UCSD-AML1 (cell line): ENCODE data around the gene PAQR5.
"Not testable (repeated sequence)": the region's sequence is repeated elsewhere in the genome, so short reads cannot be mapped to it uniquely, and the experiment has no call there.

Experiments used
- DNase-seq: peaks from one replicate; lab custom pipeline; 2025; ENCODE audit not compliant: unreplicated experiment; lab: John Stamatoyannopoulos, UW

PAQR5 gene

DNA sequence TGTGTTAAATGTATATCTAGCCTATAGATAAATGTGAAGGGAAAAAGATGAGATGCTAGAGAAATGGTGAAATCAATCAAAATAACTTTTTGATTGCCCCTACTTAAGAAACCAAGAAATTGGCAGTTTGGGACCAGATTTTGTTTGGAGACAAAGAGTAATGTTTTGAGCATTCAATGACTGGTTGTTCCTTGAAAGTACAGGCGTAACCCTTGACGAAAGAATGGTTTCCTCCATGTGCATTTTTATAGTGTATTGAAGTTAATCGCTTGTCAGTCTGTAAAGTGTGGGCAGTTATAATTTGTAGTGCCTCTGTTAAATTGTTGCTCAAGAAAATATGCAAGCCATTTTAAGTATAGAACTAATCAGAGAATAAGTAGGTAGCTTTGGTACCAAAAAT, 116.7 kb downstream of the PAQR5 start:
- no peak for DNase-seq

DNA sequence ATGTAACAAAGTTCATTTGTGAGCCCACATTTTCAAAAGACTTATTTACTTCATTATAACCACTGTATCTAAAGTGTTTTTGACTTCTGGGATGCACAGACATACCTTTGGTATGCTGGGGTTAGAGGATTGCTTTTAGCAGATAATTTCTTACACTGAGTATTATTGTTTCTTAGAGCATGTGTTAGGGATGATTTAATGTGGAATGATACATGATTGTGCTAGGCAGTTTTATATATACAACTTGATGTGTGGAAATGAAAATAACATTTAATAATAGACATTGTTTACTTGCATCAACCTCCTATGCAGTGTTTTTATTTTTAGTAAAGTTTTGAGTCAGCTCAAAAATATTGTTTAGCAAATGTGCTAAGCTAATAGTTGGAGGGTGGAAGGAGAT, 118.9 kb downstream of the PAQR5 start:
- DNase-seq = no peak

DNA sequence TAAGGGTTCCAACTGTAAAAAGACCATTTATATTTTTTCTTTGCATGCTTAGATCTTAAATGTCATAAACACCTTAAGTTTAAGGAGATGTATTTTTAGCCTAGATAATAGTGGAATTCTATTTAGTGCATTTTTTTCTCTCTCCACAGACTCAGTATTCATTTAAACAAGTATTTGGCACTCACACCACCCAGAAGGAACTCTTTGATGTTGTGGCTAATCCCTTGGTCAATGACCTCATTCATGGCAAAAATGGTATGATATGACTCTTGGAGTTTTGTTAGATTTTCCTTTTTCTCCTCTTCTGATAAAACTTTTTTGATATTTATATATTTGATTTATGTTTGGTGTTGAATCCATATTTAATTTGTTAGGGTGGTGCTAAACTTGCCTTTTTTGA, 122.8 kb downstream of the PAQR5 start:
- no peak for DNase-seq

DNA sequence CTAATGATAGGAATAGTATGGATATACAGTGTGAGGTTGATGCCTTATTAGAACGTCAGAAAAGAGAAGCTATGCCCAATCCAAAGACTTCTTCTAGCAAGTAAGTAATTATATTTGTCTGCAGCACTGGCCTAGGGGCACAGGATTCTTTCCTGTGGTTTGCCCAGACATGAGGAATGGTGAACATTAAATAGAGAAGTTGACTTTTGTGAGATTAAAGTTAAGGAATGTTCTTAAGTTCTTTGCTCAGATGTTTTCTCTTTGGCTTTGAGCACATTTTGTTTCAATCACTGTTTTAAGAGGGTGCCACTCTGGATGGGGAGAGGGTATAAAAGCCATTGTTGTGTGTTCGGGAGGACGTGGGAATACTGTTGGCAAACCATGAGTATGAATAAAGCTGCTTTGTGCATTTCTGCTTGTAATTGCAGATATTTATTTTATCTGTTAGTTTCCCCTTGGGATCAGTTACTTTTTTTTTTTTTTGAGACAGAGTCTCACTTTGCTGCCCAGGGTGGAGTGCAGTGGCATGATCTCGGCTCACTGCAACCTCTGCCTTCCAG, 123.7 kb downstream of the PAQR5 start:
- no peak for DNase-seq

DNA sequence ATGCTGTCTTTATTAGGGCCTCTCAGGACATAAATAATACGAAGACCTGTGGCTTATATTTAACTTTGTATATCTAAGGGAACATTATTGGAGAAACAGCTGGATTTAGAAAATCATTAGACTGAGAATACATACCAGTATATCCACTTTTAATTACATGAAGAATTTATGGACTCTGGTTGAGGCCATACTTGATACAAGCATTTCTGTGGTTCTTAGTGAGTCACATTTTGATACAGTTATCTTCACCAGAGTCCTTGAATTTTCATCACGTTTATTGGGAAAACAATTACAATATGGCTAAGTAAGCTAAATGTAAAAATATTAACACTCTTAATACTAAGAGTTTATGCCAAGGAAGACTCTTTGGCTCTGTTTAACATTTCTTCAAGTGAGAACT, 125.3 kb downstream of the PAQR5 start:
- DNase-seq = no peak

- DNase-seq = no peak
Observed at GRCh38 chr15:69424748-69425413, 126.2 kb downstream of the PAQR5 start.

DNA sequence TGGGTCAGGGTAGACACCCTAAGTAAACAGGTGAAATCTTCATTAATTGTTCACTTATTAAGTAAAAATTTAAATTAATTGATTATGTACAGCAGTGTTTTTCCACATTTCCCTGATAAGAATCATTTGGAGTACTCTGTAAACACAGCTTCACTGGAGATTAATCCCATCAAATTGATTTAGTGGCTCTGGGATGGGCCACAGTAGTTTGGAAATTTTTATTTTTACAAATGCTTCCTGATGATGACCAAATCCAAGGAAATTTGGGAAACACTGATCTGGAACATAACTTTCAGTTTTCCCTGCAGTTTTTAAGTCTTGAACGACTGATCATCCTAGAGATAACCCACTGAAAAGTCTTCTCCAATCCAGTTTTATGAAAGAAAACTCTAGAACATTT, 135.1 kb downstream of the PAQR5 start:
- no peak for DNase-seq

GRCh38 chr15:69434238-69434637, 135.5 kb downstream of the PAQR5 start:
- DNase-seq = no peak

GRCh38 chr15:69434679-69435078, 136.0 kb downstream of the PAQR5 start:
- DNase-seq = no peak

DNA sequence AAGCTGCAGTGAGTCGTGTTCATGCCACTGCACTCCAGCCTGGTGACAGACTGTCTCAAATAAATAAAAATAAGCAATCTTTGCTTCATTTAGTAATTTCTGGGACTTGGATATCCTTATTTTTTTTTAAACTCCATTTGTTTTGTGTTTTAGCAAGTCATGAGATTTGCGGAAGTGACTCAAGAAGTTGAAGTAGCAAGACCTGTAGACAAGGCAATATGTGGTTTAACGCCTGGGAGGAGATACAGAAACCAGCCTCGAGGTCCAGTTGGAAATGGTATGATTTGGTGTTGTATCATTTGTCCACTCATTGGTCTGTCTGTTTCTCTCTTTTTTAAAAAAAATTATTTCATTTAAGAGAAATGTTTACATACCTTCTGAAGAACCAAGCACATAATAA, 137.3 kb downstream of the PAQR5 start:
- DNase-seq = no peak

DNA sequence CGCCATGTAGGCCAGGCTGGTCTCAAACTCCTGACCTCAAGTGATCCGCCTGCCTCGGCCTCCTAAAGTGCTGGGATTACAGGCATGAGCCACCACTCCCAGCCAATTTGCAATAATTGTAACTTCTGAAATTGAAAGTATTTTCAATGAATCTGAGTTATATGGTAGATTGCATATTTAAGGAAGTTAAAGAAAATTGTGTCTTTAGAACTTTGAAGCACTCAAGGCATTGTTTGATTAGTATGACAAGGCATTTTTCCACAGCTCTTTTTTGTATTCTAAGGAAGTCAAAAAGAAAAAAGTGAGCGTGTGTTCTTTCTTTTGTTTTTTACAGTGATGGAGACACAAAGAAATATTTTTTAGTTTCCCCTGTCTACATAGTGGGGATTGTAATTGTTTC, 138.2 kb downstream of the PAQR5 start:
- no peak for DNase-seq

DNA sequence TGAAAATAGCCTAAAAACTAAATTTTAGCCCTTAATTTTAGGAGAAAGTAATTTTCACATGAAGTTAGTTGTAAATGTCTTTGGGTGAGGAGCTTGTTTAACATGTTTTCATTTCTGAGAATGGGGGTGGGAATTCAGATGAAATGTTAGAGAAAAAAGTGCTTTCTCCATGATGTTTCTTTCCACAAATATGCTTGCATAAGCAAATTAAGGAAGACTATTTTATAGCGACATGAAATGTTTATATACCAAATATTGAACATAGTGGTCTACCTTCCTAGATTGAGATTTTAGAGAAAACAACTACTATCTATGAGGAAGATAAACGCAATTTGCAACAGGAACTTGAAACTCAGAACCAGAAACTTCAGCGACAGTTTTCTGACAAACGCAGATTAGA, 140.9 kb downstream of the PAQR5 start:
- no peak for DNase-seq

- no peak for DNase-seq
Observed at GRCh38 chr15:69443032-69443611, 144.4 kb downstream of the PAQR5 start.

DNA sequence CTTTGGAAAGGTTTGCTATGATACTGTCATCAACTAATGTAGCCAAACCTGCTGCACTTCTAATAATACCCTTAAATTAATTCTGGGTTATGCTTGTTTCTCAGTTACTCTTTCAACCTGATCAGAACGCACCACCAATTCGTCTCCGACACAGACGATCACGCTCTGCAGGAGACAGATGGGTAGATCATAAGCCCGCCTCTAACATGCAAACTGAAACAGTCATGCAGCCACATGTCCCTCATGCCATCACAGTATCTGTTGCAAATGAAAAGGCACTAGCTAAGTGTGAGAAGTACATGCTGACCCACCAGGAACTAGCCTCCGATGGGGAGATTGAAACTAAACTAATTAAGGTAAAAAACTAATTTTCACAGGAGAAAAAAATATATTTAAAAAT, 146.0 kb downstream of the PAQR5 start:
- DNase-seq = no peak

DNA sequence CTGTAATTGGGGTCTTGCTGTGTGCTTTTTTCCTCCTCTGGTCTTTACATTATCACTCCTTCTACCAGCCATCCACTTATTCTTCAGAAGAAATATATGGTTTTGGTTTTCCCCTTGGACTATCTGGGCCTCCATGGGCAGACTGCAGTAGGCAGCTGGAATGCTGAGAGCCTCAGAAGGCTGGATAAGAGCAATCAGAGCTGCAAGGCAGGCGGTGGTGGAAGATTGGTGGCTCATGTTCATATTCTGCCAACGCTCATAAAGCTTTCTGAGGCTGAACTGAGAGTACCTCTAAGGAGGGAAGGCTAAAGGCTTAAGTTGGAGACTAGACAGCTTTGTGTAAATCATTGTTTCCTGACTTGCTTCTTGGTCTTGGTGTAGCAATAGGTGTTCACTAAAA, 148.2 kb downstream of the PAQR5 start:
- DNase-seq = no peak

- DNase-seq = not testable (repeated sequence)
Observed at GRCh38 chr15:69450221-69450620, 151.5 kb downstream of the PAQR5 start.

DNA sequence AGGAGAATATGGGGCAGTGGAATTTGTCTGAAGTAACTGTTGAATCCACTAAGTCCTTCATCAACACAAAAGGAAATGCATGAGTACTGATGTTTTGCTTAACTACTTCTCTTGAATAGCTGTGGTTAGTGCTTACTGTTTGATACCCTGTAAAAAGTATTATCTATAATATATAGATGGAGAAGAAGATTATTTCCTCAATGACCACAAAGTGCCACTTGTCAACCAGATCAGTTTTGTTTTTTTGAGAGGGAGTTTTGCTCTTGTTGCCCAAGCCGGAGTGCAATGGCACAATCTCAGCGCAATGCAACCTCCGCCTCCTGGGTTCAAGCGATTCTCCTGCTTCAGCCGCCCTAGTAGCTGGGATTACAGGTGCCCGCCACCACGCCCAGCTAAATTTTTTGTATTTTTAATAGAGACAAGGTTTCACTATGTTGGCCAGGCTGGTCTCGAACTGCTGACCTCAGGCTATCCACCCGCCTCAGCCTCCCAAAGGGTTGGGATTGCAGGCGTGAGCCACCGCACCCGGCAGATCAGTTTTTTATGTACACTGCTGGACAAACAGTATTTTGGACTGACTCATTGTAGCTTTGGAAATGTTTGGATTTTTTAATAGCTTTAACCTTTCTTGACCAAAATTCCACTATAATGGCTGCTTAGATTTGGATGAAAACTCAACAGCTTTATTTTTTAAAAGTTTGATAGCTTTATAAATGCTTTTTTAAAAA, 152.4 kb downstream of the PAQR5 start:
- DNase-seq = no peak

- DNase-seq = no peak
Observed at GRCh38 chr15:69451951-69452691, 153.4 kb downstream of the PAQR5 start.

- peak; percentile 94 for DNase-seq
Observed at GRCh38 chr15:69452692-69453521, 154.2 kb downstream of the PAQR5 start, which contains the start of gene RPLP1. RPLP1 (plus strand) TSS chr15:69452818; CDS start chr15:69452949, 131 bp downstream.

- no peak for DNase-seq
Observed at GRCh38 chr15:69454953-69455352, 156.2 kb downstream of the PAQR5 start.
